Esophagus (tissue), 2 donors: ENCODE results near the gene PHF1. TPM values are rescaled to one million over a fixed set of nuclear protein-coding genes. Genes with fewer than 3 reads are reported as not detected.
A peak's percentile ranks its signal among the peaks of the same experiment; 100 is the strongest.
"Not testable (repeated sequence)": the region's sequence is repeated elsewhere in the genome, so short reads cannot be mapped to it uniquely, and the experiment has no call there.

ENCODE experiments used
- H3K27ac ChIP-seq, 2 donors: one replicate each; pipeline ENCODE4 v1.5.1; 2013; ENCODE audit warnings: low read depth in 2 of 2, mild to moderate bottlenecking in 2 of 2, inconsistent platforms in 1 of 2, low read length in 1 of 2, moderate library complexity in 1 of 2
- H3K27me3 ChIP-seq, 2 donors: one replicate each; pipeline ENCODE4 v1.6.1; 2013; ENCODE audit warnings: low read length in 2 of 2, control low read depth in 1 of 2, mild to moderate bottlenecking in 1 of 2; ENCODE audit not compliant: insufficient read depth in 2 of 2, control insufficient read depth in 1 of 2
- H3K36me3 ChIP-seq, 2 donors: one replicate each; pipeline ENCODE4 v1.6.1; 2013; ENCODE audit warnings: low read length in 1 of 2; ENCODE audit not compliant: control insufficient read depth in 2 of 2, insufficient read depth in 2 of 2
- H3K4me1 ChIP-seq, 2 donors: one replicate each; pipeline ENCODE4 v1.6.1; 2013; ENCODE audit warnings: low read length in 1 of 2; ENCODE audit not compliant: control insufficient read depth in 2 of 2, insufficient read depth in 2 of 2
- H3K4me3 ChIP-seq, 2 donors: one replicate each; pipeline ENCODE4 v1.5.1; 2013; ENCODE audit warnings: low read length in 2 of 2, mild to moderate bottlenecking in 2 of 2, low read depth in 1 of 2, moderate library complexity in 1 of 2
- H3K9me3 ChIP-seq, 2 donors: one replicate each; pipeline ENCODE4 v1.6.1; 2013; ENCODE audit warnings: mild to moderate bottlenecking in 2 of 2, low read depth in 1 of 2, low read length in 1 of 2, moderate library complexity in 1 of 2; ENCODE audit not compliant: control insufficient read depth in 2 of 2, insufficient read depth in 1 of 2
- WGBS, 2 donors: extraction: QIAGEN DNeasy Blood & Tissue Kit; methylation state at CpG; one replicate each; pipeline ENCODE4 v1.1.7; 2013; 5-methylcytosine and 5-hydroxymethylcytosine counted together
- polyA plus RNA-seq, 2 donors: library from polyadenylated mRNA; stranded (reverse); fragments of 200-250 nt; gene quantifications; one replicate each; pipeline ENCODE4 v1.2.3, GENCODE V29; 2013
- donor health status: healthy with polysubstance abuse.
- donor health status: Bipolar disorder and iron deficiency.

Gene PHF1
- polyA plus RNA-seq = 10 to 100 TPM; 27.3 to 46.0 TPM

DNA sequence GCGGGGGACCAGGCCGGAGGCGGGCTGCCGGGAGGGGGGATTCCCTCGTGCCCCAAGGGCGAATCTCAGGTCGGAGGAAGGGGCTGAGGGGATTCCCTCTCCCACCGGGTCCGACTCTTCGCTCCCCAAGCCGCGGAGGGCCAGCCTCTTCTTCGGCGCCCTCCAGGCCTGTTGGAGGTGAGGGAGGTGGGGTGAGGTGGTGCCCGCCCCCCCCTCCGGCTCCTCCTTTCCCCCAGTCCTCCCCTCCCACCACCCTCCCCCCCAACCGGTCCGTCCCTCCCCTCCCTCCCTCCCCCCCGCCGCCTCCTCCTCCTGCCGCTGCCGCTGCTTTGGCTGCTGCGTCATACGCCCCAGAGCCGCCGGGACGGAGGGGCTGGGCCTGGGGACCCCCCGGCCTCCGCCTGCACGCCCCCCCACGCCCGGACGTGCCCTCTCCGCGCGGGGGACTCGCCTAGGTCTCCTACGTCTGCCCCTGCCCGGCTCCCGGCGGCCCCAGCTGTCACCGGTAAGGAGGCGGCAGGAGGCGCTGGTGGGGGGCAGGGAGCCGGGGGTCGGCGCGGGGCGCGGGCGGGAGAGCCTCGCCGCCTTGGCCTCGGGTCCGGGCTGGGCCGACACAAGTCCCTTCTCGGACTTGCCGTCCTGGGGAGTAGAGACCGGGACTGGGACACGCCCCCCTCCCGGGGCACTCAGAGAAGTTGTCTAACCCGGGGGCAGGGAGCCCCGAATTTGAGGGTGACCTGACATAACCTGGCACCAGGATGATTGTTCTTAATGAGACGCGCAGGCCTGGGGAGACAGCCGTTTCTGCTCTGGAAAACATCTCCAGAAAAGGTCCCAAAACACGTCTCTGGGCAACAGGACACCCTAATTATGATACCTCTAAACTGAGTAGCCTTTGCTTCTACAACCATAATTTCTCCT, at the start of gene PHF1:
Gene PHF1, plus strand, starts transcription at position 304 of the 921 bp plus-strand sequence. CDS start 1,250 bp downstream, outside the sequence.
- Histone ChIP-seq H3K36me3 (peaks cover 5 to 29% of the 10 kb centered on the region in 2 donors), H3K4me1 (peaks cover 3% of the 10 kb centered on the region in 2 donors), H3K27me3 (no peaks in the 10 kb centered on the region), H3K27ac (peak within 1 kb of the TSS; percentile 96 to 99), H3K4me3 (peak within 1 kb of the TSS; percentile 66 to 84), H3K9me3 (no peaks in the 10 kb centered on the region)
- WGBS, 2 donors = 0 to 1% methylated on average over 37 to 63 of the region's 67 CpGs

DNA sequence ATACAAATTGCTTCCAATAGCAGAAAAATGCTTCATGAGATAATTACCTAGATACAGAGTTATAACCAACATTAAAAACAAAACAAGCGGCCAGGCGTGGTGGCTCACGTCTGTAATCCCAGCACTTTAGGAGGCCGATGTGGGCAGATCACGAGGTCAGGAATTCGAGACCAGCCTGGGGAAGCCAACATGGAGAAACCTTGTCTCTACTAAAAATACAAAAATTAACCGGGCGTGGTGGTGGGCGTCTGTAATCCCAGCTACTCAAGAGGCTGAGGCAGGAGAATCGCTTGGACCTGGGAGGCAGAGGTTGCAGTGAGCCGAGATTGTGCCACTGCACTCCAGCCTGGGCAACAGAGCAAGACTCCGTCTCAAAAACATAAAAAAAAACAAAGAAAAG, 47.3 kb upstream of the PHF1 start:
- 86 to 91% methylated on average over 12 of the region's 12 CpGs for WGBS, 2 donors
- H3K27ac ChIP-seq, H3K27me3 ChIP-seq, H3K36me3 ChIP-seq, H3K9me3 ChIP-seq, H3K4me3 ChIP-seq, H3K4me1 ChIP-seq: not testable (repeated sequence)

DNA sequence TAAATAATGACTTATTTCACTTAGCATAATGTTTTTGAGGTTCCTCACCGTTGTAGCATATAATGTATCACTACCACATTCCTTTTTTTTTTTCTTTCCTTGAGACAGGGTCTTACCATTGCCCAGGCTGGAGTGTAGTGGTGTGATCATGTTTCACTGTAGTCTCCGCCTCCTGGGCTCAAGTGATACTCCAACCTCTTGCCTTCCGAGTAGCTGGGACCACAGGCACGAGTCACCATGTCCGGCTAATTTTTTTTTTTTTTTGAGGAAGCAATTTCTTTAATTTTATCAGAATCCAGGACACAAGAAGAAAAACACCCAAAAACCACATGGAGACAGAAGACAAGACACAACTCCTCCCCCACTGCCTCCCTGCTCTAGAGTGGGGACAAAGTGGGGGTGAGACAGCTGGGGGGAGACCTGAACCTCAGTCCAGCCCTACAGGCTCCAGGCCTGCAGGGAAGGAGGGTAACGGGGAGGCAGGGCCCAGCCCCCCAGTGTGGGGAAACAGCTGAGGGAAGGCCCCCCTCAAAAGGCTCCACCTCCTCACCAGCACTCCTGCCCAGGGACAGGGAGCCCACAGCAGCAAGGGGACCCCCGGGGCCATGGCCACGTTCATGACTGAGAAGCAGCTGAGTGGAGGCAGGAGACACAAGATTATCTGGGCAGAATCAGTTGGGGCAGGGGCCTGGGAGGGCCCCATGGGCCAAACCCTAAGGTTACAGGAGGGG, 46.2 kb upstream of the PHF1 start:
- not testable (repeated sequence) for H3K27ac ChIP-seq, H3K4me1 ChIP-seq, H3K9me3 ChIP-seq, H3K36me3 ChIP-seq, H3K4me3 ChIP-seq, H3K27me3 ChIP-seq
- WGBS, 2 donors = 44 to 49% methylated on average over 7 of the region's 8 CpGs

DNA sequence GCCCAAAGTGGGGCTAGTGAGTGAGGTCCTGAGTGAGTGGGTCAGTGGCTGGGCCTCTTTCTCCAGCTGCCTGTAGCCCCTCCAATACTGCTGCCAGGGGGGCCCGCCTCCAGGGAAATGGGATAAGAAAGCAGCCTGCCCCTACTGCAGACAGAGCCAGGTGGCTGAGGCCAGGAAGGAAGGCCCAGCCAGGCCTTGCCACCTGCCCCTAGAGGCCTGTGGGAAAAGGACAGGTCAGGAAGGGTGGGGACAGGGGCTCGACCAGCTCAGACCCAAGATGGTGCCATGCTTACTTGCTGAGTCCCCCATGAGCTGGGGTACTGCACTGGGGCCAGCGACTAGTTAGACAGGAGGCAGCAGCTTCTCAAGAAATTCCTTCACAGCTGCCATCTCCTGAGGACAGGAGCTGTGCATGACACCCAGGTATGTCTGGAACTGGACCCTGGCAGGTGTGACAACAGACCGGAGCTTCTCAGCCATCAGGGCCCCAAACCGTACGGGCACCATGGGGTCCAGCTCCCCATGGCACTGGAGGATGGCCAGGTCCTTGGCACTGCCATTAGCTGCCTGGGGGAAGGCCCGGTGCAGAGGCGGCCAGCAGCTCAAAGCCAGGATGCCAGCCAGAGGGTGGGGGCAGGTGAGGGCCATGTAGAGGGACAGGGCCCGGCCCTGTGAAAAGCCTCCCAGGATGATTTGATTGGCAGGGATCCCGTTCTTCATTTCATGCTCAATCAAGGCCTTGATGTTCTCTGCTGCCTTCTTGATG, 45.4 kb upstream of the PHF1 start:
- H3K36me3 ChIP-seq, H3K4me1 ChIP-seq, H3K9me3 ChIP-seq, H3K27me3 ChIP-seq, H3K4me3 ChIP-seq, H3K27ac ChIP-seq: not testable (repeated sequence)
- WGBS, 2 donors = 79 to 82% methylated on average over 10 of the region's 10 CpGs

DNA sequence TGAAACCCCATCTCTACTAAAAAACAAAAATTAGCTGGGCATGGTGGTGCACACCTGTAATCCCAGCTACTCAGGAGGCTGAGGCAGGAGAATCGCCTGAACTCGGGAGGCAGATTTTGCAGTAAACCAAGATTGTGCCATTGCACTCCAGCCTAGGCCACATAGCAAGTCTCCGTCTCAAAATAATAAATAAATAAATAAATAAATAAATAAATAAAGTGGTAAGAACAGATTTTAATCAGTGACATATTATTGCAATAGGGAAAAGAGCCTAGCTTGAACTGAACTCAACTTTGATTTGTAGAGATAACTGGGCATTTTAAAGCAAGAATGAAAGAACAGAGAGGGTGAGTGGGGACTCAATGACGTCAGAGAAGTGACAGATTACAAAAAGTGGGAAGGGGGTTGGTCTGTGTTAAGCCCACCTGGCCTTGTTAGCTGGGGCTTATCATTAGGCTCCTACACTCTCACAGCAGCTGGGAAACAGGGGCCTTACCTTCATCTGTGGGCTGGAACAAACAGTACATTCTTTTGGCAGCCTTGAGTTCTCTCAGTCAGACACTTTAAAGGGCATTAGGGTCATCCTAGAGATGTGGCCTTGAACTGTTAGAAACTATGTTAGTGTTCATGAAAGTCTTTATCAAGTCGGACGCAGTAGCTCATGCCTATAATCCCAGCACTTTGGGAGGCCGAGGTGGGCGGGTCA, 43.7 kb upstream of the PHF1 start:
- 77 to 88% methylated on average over 8 of the region's 8 CpGs for WGBS, 2 donors
- no peak overlapping the region for H3K27ac ChIP-seq
- no peaks in the 10 kb centered on the region for H3K4me1 ChIP-seq
- H3K27me3 ChIP-seq = no peaks in the 10 kb centered on the region
- no peaks in the 10 kb centered on the region for H3K9me3 ChIP-seq
- H3K36me3 ChIP-seq = no peaks in the 10 kb centered on the region
- no peak overlapping the region for H3K4me3 ChIP-seq

DNA sequence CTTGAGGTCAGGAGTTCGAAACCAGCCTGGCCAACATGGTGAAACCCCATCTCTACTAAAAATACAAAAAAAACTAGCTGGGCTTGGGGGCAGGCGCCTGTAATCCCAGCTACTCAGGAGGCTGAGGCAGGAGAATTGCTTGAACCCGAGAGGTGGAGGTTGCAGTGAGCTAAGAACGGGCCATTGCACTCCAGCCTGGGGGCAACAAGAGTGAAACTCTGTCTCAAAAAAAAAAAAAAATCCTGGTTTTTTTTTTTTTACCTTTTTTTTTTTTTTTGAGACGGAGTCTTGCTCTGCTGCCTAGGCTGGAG, 43.1 kb upstream of the PHF1 start:
- not testable (repeated sequence) for H3K4me1 ChIP-seq, H3K27ac ChIP-seq
- WGBS, 2 donors = 92 to 93% methylated on average over 4 to 5 of the region's 5 CpGs

DNA sequence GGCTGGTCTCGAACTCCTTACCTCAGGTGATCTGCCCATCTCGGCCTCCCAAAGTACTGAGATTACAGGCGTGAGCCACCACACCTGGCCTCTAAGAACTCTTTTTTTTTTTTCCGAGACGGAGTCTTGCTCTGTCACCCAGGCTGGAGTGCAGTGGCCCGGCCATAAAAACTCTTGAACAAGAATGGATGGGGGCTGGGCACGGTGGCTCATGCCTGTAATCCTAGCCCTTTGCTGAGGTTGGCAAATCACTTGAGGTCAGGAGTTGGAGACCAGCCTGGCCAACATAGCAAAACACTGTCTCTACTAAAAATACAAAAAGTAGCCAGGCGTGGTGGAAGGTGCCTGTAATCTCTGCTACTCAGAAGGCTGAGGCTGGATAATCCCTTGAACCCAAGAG, 38.9 kb upstream of the PHF1 start:
- 91 to 94% methylated on average over 8 of the region's 8 CpGs for WGBS, 2 donors
- H3K9me3 ChIP-seq, H3K27ac ChIP-seq, H3K27me3 ChIP-seq, H3K4me1 ChIP-seq, H3K4me3 ChIP-seq, H3K36me3 ChIP-seq: not testable (repeated sequence)

More for the DNA sequence above, 43.1 kb upstream of the PHF1 start:
- not testable (repeated sequence) for H3K27me3 ChIP-seq, H3K9me3 ChIP-seq, H3K36me3 ChIP-seq, H3K4me3 ChIP-seq

DNA sequence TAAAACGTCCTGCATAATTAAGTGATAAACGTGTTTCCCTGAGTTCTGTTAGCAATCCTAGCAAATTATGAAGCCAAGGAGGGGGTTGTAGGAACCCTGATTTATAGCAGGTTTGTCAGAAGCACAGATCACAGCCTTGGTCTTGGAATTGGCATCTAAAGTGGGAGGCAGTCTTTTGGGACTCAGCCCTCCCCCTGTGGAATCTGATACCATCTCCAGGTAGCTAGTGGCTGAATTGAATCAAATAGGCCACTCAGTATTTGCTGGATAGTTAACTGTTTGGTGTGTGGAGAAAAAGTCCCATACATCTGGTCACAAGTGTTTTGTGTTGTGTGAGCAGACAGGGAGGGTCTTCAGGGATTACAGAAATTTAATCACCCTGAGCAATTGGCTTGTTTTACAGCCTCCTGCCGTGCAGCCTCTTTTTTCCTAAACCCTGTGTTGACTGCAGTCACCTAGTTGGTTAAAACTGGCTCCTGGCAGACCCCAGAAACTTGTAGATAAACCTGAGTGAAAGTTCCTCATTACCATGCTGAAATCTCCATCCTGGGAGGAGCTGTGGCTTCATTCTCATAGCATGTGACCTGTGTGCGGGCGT, 38.2 kb upstream of the PHF1 start:
- Histone ChIP-seq H3K9me3 (no peaks in the 10 kb centered on the region), H3K27ac (no peak overlapping the region), H3K36me3 (no peaks in the 10 kb centered on the region), H3K4me1 (no peaks in the 10 kb centered on the region), H3K4me3 (no peak overlapping the region), H3K27me3 (no peaks in the 10 kb centered on the region)
- 57 to 64% methylated on average over 5 of the region's 5 CpGs for WGBS, 2 donors
